Activated T-helper 1 cell treated with Interleukin-2 at 50 U/mL for 16 hours (primary cell): Measurements from ENCODE around the gene DPYSL4.
A peak's percentile ranks its signal among the peaks of the same experiment; 100 is the strongest.

Source experiments
- DNase-seq: peaks from one replicate; pipeline ENCODE4 v3.0.0-alpha.2; 2020; ENCODE audit warnings: low read depth

The DPYSL4 gene

DNA sequence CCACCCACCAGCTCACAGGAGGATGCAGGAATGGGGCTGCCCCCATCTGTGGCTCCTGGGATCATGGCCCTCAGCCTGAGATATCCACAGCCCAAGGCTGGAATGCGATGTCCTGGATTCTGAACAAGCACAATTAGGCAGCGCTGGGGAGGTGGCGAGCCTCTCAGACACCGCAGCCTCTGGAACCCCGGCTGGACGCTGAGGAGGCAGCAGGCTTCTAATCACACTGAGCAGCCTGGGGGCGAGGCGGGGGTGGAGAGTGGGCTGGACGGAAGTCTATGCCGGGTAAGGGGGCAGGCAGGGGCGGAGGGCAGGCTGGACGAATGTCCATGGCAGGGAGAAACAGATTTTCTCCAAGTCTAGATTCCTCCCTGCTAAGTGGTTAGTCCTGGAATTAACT is 56.4 kb downstream of the DPYSL4 start:
- no peak for DNase-seq

DNA sequence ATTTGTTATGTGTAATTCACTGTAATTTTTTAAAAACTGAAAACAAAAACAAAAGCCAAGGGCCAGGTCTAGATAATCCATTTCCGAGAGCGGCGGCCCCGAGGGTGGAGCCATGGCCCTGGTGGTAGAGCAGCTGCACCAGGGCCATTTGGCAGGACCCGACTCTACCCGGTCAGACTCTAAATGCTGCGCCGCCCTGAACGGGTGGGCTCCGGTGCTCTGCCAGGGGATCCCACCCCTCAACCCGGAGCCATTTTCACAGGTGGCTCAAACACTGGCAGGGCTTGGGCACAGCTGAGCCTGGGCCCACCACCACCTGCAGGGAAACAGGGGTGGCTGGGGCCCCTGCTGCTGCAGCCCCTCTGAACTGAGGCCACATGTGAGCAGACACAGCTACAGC is 56.9 kb downstream of the DPYSL4 start:
- DNase-seq: no peak

DNA sequence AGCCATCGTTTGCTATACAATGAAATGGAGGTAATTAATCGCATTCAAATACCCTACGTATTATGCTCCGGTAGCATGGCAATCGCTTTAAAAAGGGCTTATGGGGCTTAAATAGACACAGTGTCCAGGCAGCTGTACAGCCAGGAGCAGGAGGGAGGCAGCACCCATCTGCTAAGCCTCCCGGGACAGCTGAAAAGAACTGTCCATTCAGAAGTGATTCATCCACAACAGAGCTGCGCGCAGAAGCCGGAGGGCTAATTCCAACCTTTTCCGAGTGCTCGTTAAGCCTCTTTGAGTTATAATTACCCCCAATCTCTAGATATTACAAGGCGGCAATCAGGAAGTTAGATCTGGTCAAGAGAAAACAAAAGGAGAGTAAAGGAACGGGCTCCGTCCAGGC is 58.3 kb downstream of the DPYSL4 start:
- no peak for DNase-seq

DNA sequence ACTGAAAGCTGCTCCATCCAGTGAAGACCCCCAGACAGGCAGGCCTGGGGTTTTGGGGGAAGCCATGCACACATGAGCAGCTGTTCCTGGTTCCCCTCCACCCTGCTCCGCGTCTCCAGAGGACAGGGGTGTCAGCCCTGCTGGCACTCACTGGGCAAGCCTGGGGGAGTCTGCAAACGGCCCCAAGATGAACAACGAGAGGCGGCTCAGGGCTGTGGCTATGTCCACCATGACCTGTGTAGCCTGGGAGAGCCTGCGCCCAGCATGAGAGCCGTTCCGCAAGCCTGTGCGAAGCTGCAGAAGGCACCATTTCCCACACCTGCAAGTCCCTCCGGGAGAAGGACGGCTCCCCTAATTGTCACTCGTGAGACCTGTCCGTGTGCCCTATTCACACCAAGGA is 59.5 kb downstream of the DPYSL4 start:
- DNase-seq: no peak

DNA sequence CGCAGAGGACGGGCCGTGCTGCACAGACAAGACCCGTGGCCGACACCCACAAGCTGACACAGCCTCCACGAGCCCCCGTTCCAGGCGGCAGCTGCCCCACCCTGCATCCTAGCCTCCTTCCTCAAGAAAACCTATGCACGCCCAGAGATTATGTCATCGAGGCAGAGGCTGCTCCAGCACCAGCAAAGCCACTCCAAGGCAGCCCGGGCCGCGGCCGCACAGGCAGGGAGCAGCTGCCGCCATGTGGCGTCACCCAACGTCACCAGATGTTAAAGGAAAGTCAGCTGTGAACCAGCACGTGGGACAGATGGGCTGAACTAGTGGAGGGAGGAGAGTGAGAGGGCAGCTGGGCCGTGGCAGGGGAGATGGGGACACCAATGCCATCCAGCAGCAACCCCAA is 61.2 kb downstream of the DPYSL4 start:
- no peak for DNase-seq

DNA sequence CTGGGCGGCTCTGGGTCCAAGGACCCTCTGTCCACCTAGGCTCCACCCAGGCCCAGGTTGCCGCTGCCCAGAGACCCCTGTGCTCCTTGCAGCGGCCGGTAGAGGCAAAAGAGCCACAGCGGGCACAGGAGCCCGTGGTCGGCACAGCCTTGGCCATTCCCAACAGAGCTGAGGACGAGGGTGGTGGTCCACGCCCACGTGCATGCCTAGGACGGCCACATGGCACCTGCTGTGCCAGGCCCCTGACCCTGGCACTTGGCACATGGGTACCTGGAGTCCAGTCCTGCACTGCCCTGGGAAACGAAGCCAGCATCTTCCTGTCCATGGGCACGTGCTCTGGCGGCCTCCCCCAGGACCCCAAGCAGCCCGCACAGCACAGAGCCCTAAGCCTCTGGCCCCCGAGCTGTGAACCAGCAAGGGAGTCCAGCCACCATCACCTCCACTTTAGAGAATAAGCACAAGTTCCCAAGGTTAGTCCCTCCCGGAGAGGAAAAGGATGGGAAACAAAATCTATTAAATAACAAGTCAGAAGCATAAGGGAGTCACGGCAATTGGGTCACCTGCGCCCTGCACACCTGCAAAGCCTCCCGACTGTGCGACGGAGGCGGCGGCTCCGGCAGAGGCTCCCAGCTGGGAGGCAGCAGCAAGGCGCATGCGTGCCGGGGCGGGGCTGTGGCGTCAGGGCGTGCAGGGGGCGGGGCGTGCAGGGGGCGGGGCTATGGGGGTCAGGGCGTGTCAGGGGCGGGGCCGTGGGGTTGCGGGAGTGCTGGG is 61.9 kb downstream of the DPYSL4 start:
- DNase-seq: peak; percentile 23

DNA sequence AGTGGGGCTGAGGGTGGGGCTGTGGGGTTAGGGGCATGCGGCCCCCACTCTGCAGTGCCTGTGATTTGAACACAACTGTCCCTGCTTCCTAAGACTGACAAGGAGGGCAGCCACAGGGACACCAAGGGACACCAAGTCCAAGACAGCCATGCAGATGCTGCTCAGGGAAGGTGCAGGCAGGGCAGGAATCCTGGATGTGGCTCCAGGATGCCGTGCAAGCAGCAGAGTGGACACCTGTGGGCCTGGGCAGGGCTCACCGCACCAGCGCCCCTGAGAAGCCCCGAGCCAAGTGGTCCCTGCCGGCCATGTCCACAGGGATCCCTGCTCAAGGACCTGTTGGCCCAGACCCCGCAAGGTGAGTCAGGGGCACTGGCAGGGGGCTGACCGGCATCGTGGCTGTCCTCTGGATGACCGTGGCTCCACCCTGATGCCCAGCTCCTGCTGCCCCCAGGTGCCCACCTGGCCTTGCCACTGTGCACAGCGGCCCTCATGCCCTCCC is 62.5 kb downstream of the DPYSL4 start:
- no peak for DNase-seq

DNA sequence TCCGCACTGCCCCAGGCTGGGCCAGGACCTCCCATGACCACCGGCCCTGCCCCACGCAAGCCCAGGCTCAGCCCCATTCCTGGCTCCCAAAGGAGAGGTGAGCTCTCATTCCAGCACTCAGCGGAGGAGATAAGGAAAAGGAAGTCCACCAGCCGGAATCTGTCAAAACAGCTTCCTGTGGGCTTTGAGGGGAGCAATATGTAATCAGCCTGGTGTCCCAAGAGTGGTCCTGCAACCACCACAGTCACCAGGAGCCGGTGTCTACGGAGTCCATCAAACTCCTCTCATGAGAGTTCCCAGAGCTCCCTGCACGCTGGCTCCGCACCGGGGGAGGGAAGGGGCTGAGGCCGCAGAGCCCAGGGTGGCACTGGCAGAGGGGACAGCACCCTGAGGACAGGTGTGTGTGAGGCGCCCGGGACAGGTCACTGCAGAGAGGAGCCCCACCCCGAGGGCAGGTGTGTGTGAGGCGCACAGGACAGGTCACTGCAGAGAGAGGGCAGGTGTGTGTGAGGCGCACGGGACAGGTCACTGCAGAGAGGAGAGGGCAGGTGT is 63.2 kb downstream of the DPYSL4 start:
- DNase-seq: no peak

DNA sequence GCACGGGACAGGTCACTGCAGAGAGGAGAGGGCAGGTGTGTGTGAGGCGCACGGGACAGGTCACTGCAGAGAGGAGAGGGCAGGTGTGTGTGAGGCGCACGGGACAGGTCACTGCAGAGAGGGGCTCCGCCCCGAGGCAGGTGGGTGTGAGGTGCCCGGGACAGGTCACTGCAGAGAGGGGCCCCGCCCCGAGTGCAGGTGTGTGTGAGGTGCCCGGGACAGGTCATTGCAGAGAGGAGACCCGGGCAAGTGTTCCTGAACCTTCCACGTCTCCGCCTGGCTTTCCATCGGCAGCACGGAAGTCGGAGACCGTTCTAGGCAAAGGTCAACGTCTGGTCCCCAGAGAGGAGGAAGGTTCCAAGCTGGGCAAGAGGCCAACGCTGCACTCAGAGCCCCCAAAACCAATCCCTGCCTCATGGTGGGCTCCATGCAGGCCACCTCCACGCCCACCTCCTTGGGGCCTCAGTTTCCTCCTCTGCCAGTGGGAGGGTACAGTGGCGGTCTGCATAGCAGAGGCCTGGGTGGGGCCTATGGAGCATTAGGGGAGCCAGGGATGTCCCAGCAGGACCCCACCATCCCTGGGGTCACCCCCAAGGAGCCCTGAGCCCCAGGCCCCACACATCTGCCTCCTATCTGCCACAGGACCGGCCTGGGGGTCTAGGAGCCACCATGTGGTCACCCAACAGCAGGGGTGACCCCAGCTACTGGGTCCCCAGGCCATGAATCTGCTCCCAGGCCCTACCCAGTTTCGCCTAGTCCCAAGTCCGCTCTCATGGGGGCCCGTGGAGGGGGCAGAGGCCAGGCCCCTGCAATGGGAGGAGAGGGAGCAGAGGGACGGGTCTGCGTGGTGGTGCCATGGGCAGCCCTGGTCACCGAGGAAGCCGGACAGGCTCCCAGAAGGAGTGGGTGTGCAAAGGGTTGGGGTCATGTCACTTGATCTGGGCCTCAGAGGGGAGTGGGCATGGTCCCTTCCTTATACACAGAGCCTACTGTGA is 64.0 kb downstream of the DPYSL4 start:
- no peak for DNase-seq

DNA sequence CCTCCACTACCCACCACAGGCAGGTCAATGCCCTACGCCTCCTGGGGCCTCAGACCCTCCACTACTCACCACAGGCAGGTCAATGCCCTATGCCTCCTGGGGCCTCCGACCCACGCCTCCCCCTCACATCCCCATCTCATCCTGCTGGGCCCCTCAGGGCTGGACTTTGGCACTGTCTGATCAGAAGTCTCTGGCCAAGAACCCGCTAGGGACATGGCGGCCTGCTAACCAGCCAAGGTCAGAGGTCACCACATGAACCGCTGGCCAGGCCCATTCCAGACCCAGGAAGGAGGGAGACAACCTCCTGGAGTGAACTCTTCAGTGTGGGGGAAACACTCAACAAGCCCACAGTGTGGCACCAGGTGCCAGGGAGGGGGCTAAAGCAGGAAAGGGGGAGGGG is 65.2 kb downstream of the DPYSL4 start:
- DNase-seq: no peak

DNA sequence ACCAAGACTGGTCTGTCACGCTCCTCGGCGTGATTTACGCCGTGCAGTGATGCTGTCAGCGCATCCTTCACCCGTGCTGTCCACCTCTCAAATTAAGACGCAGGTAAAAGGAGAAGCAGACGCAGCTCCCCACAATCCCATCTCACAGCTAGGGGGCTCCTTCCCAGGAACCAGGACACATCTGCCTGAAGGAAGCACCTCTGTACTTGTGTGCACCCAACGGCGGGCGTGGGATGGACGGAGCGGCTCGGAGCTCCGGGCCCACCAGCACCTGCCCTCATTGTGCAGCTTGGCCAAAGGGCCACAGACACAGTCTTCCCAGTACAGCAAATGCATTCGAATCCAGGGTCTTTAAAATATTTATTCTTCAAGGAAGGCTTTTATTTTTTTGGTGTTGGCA is 65.7 kb downstream of the DPYSL4 start:
- no peak for DNase-seq

DNA sequence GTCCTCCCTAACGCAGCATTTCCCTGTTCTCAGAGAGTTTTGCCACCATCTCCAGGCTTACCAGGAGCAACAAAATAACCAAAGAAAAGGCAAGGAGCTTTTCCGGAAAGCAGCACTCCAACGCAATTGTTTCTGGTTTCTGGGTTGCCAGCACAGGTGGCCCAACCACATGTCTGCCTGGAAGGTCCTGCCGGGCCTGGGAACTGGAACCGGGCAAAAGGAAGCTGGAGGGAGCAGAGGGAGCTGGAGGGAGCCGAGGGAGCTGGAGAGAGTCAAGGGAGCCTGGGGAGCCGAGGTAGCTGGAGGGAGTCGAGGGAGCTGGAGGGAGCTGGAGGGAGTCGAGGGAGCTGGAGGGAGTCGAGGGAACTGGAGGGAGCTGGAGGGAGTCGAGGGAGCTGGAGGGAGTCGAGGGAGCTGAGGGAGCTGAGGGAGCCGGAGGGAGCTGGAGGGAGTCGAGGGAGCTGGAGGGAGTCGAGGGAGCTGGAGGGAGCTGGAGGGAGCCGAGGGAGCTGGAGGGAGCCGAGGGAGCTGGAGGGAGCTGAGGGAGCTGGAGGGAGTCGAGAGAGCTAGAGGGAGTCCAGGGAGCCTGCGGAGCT is 66.4 kb downstream of the DPYSL4 start:
- no peak for DNase-seq

DNA sequence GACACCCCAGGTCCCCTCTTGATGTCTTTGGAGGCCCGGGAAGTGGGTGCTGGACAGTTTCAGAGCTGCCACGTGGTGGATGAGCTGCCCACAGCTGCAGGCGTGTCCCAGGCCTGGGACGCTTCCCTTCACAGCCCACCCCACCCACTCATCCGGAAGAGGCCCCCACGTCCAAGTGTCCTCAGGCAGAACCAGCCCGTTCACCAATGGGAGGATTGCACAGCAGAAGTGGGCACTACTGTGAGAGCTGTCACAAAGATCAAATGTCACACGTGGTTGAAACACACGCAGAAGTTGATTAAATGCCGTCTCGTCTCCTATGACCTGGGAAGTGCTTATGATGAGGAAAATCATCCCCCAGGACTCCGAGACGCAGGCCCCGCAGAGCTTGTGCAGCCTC is 68.1 kb downstream of the DPYSL4 start:
- DNase-seq: no peak
